ENCODE measurements around the gene FSTL5. TPM values are rescaled to one million over a fixed set of nuclear protein-coding genes. Genes with fewer than 3 reads are reported as not detected.
A peak's percentile ranks its signal among the peaks of the same experiment; 100 is the strongest.

FSTL5 gene
- total and polyA plus RNA-seq, 2 experiments from 2014 or later: 0.06 to 0.49 TPM

DNA sequence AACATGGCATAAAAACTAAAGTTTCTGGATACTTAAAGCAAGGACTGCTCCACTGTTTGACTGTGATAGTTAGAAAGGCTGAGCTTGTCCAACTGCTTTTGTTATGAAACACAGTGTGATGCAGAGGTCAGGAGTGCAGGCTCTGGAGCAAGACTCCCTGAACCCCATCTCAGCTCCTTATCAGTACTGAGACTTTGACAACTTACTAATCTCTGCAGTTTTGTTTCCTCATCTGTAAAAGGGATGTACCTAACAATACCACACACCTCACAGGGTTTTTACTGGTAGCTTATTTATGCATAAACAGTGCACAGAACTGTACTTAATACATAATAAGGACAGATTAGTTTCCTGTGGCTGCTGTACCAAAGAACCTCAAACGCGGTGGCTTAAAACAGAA, 804.3 kb downstream of the FSTL5 start:
- Histone ChIP-seq H3F3A (replicated peaks; ENCODE audit: low read depth) (no peaks in the 10 kb centered on the region), H2AFZ (peak overlapping the region; percentile 12; the same call in 1 of the 2 replicates), H3K79me2 (replicated peaks; ENCODE audit: insufficient read depth) (no peaks in the 10 kb centered on the region), H4K20me1 (replicated peaks; ENCODE audit: insufficient read depth) (no peaks in the 10 kb centered on the region), H3K4me2 (no peak overlapping the region), H3K36me3 (ENCODE audit: insufficient read depth) (no peaks in the 10 kb centered on the region), H3K4me1 (ENCODE audit: insufficient read depth) (no peaks in the 10 kb centered on the region), H3K4me3 (no peak overlapping the region), H3K27ac (ENCODE audit: low read depth) (no peak overlapping the region), H3K9me2 (ENCODE audit: insufficient read depth) (no peaks in the 10 kb centered on the region), H3K27me3 (ENCODE audit: insufficient read depth) (no peaks in the 10 kb centered on the region)
- Mint-ChIP-seq H3K9me3 (no peaks in the 10 kb centered on the region), H3K4me3 (no peak overlapping the region), H3K36me3 (ENCODE audit: low read depth) (no peaks in the 10 kb centered on the region), H3K27ac (no peak overlapping the region), H3K27me3 (ENCODE audit: insufficient read depth, low read depth, poor library complexity) (no peaks in the 10 kb centered on the region), H3K4me1 (no peaks in the 10 kb centered on the region)
- ATAC-seq (no peak), DNase-seq (ENCODE audit: low spot score) (no peak)
- TF ChIP-seq NANOG (IDR thresholded peaks at IDR 0.05; ENCODE audit: borderline replicate concordance) (no peak), POLR2AphosphoS5 (IDR thresholded peaks at IDR 0.05; ENCODE audit: low read depth) (no peak), ZNF331 (CRISPR knock-in tag; IDR thresholded peaks at IDR 0.05; ENCODE audit: low read depth) (no peak)
- TF ChIP-seq, protein P1, sequence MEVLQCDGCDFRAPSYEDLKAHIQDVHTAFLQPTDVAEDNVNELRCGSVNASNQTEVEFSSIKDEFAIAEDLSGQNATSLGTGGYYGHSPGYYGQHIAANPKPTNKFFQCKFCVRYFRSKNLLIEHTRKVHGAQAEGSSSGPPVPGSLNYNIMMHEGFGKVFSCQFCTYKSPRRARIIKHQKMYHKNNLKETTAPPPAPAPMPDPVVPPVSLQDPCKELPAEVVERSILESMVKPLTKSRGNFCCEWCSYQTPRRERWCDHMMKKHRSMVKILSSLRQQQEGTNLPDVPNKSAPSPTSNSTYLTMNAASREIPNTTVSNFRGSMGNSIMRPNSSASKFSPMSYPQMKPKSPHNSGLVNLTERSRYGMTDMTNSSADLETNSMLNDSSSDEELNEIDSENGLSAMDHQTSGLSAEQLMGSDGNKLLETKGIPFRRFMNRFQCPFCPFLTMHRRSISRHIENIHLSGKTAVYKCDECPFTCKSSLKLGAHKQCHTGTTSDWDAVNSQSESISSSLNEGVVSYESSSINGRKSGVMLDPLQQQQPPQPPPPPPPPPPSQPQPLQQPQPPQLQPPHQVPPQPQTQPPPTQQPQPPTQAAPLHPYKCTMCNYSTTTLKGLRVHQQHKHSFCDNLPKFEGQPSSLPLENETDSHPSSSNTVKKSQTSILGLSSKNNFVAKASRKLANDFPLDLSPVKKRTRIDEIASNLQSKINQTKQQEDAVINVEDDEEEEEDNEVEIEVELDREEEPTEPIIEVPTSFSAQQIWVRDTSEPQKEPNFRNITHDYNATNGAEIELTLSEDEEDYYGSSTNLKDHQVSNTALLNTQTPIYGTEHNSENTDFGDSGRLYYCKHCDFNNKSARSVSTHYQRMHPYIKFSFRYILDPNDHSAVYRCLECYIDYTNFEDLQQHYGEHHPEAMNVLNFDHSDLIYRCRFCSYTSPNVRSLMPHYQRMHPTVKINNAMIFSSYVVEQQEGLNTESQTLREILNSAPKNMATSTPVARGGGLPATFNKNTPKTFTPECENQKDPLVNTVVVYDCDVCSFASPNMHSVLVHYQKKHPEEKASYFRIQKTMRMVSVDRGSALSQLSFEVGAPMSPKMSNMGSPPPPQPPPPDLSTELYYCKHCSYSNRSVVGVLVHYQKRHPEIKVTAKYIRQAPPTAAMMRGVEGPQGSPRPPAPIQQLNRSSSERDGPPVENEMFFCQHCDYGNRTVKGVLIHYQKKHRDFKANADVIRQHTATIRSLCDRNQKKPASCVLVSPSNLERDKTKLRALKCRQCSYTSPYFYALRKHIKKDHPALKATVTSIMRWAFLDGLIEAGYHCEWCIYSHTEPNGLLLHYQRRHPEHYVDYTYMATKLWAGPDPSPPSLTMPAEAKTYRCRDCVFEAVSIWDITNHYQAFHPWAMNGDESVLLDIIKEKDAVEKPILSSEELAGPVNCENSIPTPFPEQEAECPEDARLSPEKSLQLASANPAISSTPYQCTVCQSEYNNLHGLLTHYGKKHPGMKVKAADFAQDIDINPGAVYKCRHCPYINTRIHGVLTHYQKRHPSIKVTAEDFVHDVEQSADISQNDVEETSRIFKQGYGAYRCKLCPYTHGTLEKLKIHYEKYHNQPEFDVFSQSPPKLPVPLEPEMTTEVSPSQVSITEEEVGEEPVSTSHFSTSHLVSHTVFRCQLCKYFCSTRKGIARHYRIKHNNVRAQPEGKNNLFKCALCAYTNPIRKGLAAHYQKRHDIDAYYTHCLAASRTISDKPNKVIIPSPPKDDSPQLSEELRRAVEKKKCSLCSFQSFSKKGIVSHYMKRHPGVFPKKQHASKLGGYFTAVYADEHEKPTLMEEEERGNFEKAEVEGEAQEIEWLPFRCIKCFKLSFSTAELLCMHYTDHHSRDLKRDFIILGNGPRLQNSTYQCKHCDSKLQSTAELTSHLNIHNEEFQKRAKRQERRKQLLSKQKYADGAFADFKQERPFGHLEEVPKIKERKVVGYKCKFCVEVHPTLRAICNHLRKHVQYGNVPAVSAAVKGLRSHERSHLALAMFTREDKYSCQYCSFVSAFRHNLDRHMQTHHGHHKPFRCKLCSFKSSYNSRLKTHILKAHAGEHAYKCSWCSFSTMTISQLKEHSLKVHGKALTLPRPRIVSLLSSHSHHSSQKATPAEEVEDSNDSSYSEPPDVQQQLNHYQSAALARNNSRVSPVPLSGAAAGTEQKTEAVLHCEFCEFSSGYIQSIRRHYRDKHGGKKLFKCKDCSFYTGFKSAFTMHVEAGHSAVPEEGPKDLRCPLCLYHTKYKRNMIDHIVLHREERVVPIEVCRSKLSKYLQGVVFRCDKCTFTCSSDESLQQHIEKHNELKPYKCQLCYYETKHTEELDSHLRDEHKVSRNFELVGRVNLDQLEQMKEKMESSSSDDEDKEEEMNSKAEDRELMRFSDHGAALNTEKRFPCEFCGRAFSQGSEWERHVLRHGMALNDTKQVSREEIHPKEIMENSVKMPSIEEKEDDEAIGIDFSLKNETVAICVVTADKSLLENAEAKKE (CRISPR knock-in tag; IDR thresholded peaks at IDR 0.05): no peak
- TF ChIP-seq, protein P2, sequence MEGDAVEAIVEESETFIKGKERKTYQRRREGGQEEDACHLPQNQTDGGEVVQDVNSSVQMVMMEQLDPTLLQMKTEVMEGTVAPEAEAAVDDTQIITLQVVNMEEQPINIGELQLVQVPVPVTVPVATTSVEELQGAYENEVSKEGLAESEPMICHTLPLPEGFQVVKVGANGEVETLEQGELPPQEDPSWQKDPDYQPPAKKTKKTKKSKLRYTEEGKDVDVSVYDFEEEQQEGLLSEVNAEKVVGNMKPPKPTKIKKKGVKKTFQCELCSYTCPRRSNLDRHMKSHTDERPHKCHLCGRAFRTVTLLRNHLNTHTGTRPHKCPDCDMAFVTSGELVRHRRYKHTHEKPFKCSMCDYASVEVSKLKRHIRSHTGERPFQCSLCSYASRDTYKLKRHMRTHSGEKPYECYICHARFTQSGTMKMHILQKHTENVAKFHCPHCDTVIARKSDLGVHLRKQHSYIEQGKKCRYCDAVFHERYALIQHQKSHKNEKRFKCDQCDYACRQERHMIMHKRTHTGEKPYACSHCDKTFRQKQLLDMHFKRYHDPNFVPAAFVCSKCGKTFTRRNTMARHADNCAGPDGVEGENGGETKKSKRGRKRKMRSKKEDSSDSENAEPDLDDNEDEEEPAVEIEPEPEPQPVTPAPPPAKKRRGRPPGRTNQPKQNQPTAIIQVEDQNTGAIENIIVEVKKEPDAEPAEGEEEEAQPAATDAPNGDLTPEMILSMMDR (conservative IDR thresholded peaks at IDR 0.05; ENCODE audit: low read depth in 2 of 2): no peak
